ENCODE measurements around the gene ONECUT2.

DNA sequence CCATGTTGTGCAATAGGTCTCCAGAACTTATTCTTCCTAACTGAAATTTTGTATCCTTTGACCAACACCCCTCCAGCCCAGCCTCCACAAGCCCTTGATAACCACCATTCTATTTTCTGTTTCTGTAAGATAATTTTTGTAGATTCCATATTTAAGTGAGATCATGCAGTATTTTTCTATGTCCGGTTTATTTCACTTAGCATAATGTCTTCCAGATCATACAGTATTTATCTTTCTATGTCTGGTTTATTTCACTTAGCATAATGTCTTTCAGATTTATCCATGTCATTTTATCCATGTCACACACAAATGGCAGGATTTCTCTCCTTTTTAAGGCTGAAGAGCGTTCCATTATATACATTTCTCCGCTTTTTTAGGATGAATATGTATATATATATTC is 24.4 kb upstream of the ONECUT2 start:
- TF ChIP-seq, protein P1, sequence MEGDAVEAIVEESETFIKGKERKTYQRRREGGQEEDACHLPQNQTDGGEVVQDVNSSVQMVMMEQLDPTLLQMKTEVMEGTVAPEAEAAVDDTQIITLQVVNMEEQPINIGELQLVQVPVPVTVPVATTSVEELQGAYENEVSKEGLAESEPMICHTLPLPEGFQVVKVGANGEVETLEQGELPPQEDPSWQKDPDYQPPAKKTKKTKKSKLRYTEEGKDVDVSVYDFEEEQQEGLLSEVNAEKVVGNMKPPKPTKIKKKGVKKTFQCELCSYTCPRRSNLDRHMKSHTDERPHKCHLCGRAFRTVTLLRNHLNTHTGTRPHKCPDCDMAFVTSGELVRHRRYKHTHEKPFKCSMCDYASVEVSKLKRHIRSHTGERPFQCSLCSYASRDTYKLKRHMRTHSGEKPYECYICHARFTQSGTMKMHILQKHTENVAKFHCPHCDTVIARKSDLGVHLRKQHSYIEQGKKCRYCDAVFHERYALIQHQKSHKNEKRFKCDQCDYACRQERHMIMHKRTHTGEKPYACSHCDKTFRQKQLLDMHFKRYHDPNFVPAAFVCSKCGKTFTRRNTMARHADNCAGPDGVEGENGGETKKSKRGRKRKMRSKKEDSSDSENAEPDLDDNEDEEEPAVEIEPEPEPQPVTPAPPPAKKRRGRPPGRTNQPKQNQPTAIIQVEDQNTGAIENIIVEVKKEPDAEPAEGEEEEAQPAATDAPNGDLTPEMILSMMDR (IDR thresholded peaks at IDR 0.05) = no peak
- no peak for TF ChIP-seq EZH2 (IDR thresholded peaks at IDR 0.05; ENCODE audit: borderline replicate concordance, insufficient read depth, low read depth, low read length, poor library complexity, severe bottlenecking)

Measured in B cell (primary cell).